CD4-positive, alpha-beta T cell treated with Interleukin-6 at 100 ng/mL for 8 hours (primary cell): ENCODE measurements around the gene MRPL54.

ENCODE experiments used
- DNase-seq: peaks from one replicate; pipeline ENCODE4 v3.0.0-alpha.2; 2020; ENCODE audit warnings: mixed read lengths, low spot score

MRPL54 gene

GRCh38 chr19:3785938-3786824 lies 23.7 kb downstream of the MRPL54 start, which contains the start of gene MATK:
MATK (minus strand) TSS chr19:3786381; CDS start chr19:3785135, 1,246 bp downstream.
- DNase-seq = no peak

GRCh38 chr19:3788996-3789778 lies 26.7 kb downstream of the MRPL54 start:
- DNase-seq = no peak

- DNase-seq = no peak
These were observed 27.8 kb downstream of the MRPL54 start for GRCh38 chr19:3790209-3790734.

GRCh38 chr19:3790941-3791340 lies 28.5 kb downstream of the MRPL54 start:
- no peak for DNase-seq

GRCh38 chr19:3792114-3792513 lies 29.6 kb downstream of the MRPL54 start:
- no peak for DNase-seq

- DNase-seq = no peak
These were observed 31.3 kb downstream of the MRPL54 start for GRCh38 chr19:3793799-3794198.

- no peak for DNase-seq
These were observed 33.9 kb downstream of the MRPL54 start for GRCh38 chr19:3796358-3796757.

- peak; percentile 53 for DNase-seq
These were observed 35.7 kb downstream of the MRPL54 start for GRCh38 chr19:3798137-3798536.

GRCh38 chr19:3800996-3801395 lies 38.5 kb downstream of the MRPL54 start:
- DNase-seq = no peak

- peak; percentile 64 for DNase-seq
These were observed 39.1 kb downstream of the MRPL54 start for GRCh38 chr19:3801412-3802096.

GRCh38 chr19:3803114-3803888 lies 40.8 kb downstream of the MRPL54 start:
- DNase-seq = no peak

- DNase-seq = no peak
These were observed 41.5 kb downstream of the MRPL54 start for GRCh38 chr19:3803986-3804385.

- no peak for DNase-seq
These were observed 41.9 kb downstream of the MRPL54 start for GRCh38 chr19:3804429-3804828.

- no peak for DNase-seq
These were observed 43.4 kb downstream of the MRPL54 start for GRCh38 chr19:3805859-3806258.

- no peak for DNase-seq
These were observed 44.6 kb downstream of the MRPL54 start for GRCh38 chr19:3807131-3807480.

- DNase-seq = no peak
These were observed 45.3 kb downstream of the MRPL54 start for GRCh38 chr19:3807574-3808354.

GRCh38 chr19:3808420-3809143 lies 46.1 kb downstream of the MRPL54 start:
- DNase-seq = no peak

GRCh38 chr19:3809881-3810707 lies 47.6 kb downstream of the MRPL54 start:
- DNase-seq = no peak

- DNase-seq = no peak
These were observed 48.4 kb downstream of the MRPL54 start for GRCh38 chr19:3810708-3811355.
